Endometrium (tissue), 2 donors: ENCODE results near the gene EMILIN2.

ENCODE experiments used
- FAIRE-seq: peaks from 2 replicates; lab custom pipeline; 2012; peaks lifted over from hg19 to GRCh38; lab: Jason Lieb, UNC
- donor health status: control.
- donor health status: control.

Gene EMILIN2

GRCh38 chr18:2878656-2879330, 32.0 kb downstream of the EMILIN2 start:
- no peak for FAIRE-seq

DNA sequence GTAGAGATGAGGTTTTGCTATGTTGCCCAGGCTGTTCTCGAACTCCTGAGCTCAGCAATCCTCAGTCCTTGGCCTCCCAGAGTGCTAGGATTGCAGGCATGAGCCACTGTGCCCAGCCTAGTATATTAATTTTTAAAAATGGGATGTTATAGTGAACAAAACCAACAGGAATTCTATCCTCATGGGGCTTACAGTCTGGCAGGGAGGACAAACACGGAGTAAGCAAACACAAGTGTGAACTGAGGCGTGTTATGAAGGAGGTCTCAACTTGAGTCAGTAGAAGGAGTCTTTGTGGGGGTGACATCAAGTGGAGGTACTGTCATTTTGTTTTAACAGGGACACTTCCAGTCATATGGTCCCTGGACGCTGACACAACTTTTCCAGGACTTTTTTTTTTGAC, 33.1 kb downstream of the EMILIN2 start:
- FAIRE-seq: no peak

GRCh38 chr18:2880473-2880872, 33.7 kb downstream of the EMILIN2 start:
- FAIRE-seq: no peak

DNA sequence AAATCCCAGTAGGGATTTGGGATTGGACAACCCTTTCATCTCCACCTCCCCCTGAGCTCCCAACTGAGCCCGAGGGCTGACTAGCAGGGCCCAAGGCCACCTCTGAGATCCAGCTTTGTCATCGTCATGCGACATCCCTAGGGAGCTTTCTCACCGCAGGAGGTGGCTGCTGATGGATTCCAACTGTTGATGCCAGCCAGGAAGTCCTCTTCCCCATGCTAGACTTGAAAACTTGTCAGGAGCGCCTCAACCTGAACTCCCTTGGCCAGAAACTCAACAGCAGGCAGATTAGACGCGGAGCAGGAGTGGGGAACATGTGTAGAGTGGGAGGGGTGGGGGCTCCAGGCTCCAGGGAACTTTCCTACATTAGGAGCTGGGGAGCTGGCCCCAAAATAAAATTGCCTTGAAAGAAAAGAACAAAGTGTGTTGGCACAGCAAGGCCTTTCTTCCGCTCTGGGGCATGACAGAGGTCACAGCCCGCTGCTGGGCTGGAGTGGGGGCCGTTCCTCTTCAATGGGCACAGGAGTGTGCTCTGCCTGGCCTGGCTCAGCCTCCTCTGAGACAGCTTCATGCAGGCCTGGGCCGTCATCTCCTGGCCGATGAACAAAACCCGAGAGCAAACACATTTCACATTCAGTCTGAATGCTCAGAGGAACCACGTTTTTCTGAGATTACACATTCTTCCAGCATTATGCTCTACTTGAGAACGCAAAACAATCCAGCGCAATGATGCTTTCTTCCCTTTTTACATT, 34.5 kb downstream of the EMILIN2 start:
- peak; percentile 83 for FAIRE-seq

DNA sequence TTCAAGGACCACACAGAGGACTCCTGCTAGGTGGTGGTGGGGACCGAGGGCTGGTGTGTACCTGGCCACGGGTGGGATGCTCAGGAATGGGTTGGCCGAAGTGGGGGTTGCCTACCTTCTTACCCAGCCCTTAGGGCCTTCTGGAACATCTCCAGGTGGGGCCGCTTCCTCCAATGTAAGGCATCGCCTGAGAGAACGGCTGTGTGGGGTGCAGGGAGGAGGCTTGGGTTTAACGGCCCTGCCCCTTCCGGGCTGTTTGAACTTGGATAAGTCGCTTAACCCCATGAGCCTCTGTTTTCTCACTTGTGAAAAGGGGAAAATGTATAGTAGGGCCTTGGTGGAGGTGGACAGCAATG, 35.0 kb downstream of the EMILIN2 start:
- FAIRE-seq: no peak

DNA sequence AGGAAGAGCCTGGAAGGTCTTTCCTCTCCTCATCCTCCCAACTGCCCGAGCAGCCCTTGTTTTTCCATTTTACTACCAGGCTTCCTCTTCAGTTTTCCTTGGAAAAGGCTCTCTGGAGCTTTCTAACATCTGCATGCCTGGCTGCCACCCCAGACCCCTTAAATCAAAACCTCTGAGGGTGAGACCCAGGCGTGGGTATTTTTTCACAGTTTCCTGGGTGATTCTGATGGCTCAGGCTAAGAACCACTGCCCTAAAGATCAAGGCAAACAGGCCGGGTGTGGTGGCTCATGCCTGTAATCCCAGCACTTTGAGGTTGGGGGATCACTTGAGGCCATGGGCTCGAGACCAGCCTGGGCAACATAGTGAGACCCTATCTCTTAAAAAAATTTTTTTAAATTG, 35.4 kb downstream of the EMILIN2 start:
- no peak for FAIRE-seq

- no peak for FAIRE-seq
Measured at GRCh38 chr18:2883076-2883735, 36.4 kb downstream of the EMILIN2 start.

DNA sequence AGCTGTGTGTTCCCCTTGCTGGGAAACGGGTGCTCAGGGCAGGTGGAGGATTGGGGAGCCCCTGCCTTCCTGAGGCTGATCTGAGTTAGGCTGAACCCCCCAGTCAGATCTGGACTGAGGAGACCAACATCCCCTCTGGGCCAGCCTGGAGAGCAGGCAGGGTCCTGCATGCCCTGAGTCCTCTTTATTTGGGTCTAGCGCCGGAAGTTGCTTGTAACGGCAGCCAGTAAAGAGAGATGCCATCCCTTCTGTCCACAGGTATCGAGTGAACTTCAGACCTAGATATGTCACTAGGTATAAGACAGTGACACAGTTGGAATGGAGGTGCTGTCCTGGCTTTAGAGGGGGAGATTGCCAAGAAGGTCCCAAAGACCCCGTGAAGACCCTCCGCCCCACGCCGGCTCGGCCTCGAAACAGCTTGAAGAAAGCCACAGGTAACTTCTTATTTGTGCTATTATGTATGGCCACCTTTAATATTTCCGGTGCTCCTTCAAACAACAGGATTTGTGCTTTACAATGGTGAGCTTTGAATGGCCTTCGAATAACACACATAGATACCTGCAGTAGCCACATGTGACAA, 38.0 kb downstream of the EMILIN2 start:
- no peak for FAIRE-seq

DNA sequence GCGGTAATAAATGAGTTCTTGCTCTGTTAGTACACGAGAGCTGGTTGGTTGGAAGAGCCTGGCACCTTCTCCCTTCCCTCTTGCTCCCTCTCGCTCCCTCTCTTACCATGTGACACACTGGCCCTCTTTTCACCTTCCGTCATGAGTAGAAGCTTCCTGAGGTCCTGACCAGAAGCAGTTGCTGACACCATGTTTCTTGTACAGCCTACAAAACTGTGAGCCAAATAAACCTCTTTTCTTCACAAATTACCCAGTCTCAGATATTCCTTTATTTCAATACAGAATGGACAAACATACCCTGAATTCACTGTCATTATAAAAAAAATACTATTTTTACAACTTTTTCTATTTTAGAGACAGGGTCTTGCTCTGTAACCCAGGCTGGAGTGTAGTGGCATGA, 40.7 kb downstream of the EMILIN2 start:
- FAIRE-seq: no peak

- no peak for FAIRE-seq
Measured at GRCh38 chr18:2889761-2890192, 43.0 kb downstream of the EMILIN2 start.

- no peak for FAIRE-seq
Measured at GRCh38 chr18:2890606-2891005, 43.8 kb downstream of the EMILIN2 start.

GRCh38 chr18:2891526-2892431, 45.0 kb downstream of the EMILIN2 start:
- FAIRE-seq: no peak

- FAIRE-seq: no peak
Measured at GRCh38 chr18:2893056-2893455, 46.2 kb downstream of the EMILIN2 start.

DNA sequence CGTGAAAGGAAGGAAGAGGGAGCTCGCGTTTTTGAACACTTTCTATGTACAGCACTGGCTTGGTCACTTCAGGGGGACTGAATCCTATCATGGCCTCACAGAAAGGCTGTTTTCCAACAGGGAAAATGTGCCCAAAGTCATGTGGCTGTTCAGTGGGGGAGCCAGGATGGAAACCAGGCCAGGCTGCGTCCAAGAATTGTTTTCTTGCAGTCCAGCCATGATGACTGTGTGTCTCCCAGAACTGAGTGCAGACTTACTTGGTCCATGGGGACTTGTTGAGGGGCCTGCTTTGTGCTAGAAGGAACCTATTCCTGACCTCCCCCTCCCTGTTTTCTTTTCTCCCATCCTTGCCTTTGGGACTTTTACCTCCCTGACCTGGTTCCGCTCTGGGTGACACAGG, 46.9 kb downstream of the EMILIN2 start:
- no peak for FAIRE-seq

GRCh38 chr18:2894131-2894840, 47.5 kb downstream of the EMILIN2 start:
- no peak for FAIRE-seq

DNA sequence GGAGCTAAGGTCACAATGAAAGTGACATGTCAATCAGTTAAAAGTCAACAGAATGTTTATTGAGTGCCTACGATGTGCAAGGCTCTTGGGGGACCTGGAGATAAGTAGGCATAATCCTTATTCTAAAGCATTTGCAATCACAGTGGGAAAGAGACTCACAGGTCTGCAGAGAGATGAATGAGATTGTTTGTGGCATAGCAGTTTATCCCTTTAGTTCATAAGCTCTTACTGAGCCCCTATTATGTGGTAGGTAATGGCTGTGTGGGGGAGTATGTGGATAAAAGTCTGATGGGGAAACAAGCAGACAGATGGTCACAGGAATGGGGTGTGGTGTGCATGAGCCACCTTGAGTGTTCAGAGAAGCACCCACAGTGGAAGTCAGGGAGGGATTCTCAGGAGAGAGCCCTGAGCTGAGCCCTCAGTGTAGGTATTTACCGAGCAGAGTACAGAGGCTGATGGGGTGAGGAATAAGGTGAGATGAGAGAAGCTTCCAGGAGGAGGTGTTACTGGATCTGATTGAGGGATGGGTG, 48.1 kb downstream of the EMILIN2 start:
- FAIRE-seq: no peak

GRCh38 chr18:2895391-2895790, 48.6 kb downstream of the EMILIN2 start:
- no peak for FAIRE-seq

GRCh38 chr18:2896990-2897389, 50.2 kb downstream of the EMILIN2 start:
- no peak for FAIRE-seq

GRCh38 chr18:2897448-2898185, 50.8 kb downstream of the EMILIN2 start:
- FAIRE-seq: no peak

DNA sequence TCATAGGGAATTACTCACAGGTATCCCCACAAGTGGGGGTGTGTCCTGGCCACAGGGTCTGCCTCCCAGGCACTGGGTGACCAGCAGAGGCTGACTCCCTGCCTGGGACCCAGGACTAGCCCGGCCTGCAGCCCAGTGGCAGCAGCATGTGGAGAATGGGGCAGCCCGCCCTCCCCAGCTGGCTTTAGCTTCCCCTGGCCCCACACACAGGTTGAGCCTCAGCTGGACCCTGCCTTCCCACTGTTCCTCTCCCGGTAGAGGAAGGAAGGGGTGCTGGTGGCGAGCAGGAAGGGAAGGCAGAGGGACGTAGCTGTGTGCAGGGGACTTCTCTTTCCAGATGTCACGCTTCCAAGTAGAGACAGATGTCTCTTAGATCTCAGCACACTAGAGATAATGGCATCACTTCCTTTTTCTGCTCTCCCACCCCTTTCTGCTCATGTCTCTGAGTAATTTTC, 51.4 kb downstream of the EMILIN2 start:
- FAIRE-seq: no peak
